Activated CD4-positive, alpha-beta T cell treated with anti-CD3 and anti-CD28 coated beads, Interleukin-2, amount 10 ng/mL, durations not matched to agents 7 days and 5 days (primary cell): Measurements from ENCODE around the gene CSF3R. TPM values are rescaled to one million over a fixed set of nuclear protein-coding genes. Genes with fewer than 3 reads are reported as not detected.

Experiments used
- CTCF ChIA-PET: fragments of 350-600 bp; sonication (Branson Sonifier 250); formaldehyde crosslinking; loops from one replicate; lab custom pipeline; 2021; ENCODE audit warnings: antibody characterized with exemption; lab: Charles Lee
- POLR2A ChIA-PET: fragments of 350-600 bp; sonication (Branson Sonifier 250); formaldehyde crosslinking; loops from one replicate; lab custom pipeline; 2021; ENCODE audit warnings: antibody characterized with exemption; lab: Charles Lee
- DNase-seq: peaks from one replicate; pipeline ENCODE4 v3.0.0-alpha.2; 2020
- H3K27ac Mint-ChIP-seq: one replicate; pipeline ENCODE4 v1.8.0; 2021; ENCODE audit warnings: mild to moderate bottlenecking, moderate library complexity, mixed read lengths
- H3K27me3 Mint-ChIP-seq: one replicate; pipeline ENCODE4 v1.8.0; 2021; ENCODE audit warnings: mixed read lengths
- H3K36me3 Mint-ChIP-seq: one replicate; pipeline ENCODE4 v1.8.0; 2021; ENCODE audit warnings: low read depth, mixed read lengths
- H3K4me1 Mint-ChIP-seq: one replicate; pipeline ENCODE4 v1.8.0; 2021; ENCODE audit warnings: mixed read lengths
- H3K4me3 Mint-ChIP-seq: one replicate; pipeline ENCODE4 v1.8.0; 2021; ENCODE audit warnings: mild to moderate bottlenecking, moderate library complexity, mixed read lengths
- H3K9me3 Mint-ChIP-seq: one replicate; pipeline ENCODE4 v1.8.0; 2021; ENCODE audit warnings: mixed read lengths
- total RNA-seq, 2 experiments: library from RNA; stranded (reverse); gene quantifications; one replicate each; pipeline ENCODE4 v1.2.3, GENCODE V29; 2021

Gene CSF3R
- total RNA-seq, 2 experiments from 2014 or later = 0.29 to 0.32 TPM

DNA sequence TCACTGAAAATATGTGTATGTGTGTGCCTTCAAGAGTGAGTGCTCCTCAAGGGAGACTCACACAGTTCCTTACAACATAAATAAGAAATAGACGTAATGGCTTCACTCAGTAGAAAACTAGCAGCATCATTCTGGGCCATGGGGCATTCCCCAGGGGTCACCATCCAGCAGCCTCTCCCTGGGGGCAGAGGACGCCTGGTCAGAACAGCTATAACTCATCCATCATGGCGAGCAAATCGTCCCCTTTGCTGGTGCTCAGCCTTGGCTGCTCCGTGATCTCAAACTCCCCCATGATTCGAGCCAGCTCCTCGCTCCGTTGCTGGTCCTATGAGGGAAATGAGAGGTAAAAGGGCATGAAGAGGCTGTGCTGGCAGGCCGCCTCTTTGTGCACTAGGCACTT is 64.8 kb downstream of the CSF3R start:
- H3K4me3 Mint-ChIP-seq = no peak overlapping the region
- POLR2A ChIA-PET = no interaction called here
- H3K27ac Mint-ChIP-seq = no peak overlapping the region
- peaks cover 21% of the 10 kb centered on the region for H3K4me1 Mint-ChIP-seq
- no peaks in the 10 kb centered on the region for H3K36me3 Mint-ChIP-seq
- no peak for DNase-seq
- no peaks in the 10 kb centered on the region for H3K9me3 Mint-ChIP-seq
- CTCF ChIA-PET = interaction anchor here (0.6 to 1.5 kb wide), 2 partner anchors 18 to 81 kb away, joined by 4 read pairs; no protein-coding TSS in a partner anchor
- H3K27me3 Mint-ChIP-seq = no peaks in the 10 kb centered on the region

Other genes with a start within 250 kb of the CSF3R start
- gene SH3D21, start 176.5 kb downstream of the CSF3R start, total RNA-seq = 1 to 10 TPM; 6.5 to 6.9 TPM
- gene EVA1B, start 159.3 kb downstream of the CSF3R start, total RNA-seq = 1 to 10 TPM; 7.3 to 9.3 TPM
- gene STK40, start 97.0 kb downstream of the CSF3R start, total RNA-seq = 10 to 100 TPM; 53.7 to 59.1 TPM
- gene LSM10, start 85.0 kb downstream of the CSF3R start, total RNA-seq = 10 to 100 TPM; 39.3 to 39.4 TPM
- 1 to 10 TPM; 1.9 to 2.2 TPM for gene OSCP1, start 32.5 kb downstream of the CSF3R start, total RNA-seq
- 100 to 1,000 TPM in 1 of 2 experiments, 10 to 100 TPM in 1; 81.9 to 101 TPM for gene MRPS15, start 18.5 kb downstream of the CSF3R start, total RNA-seq